GM12874 (cell line): ENCODE data around the gene MPRIP.

Source experiments
- TF ChIP-seq, protein P1 (sequence below): IDR thresholded peaks from 2 replicates; pipeline ENCODE4 v1.5.1; 2011; ENCODE audit warnings: low read depth, mild to moderate bottlenecking, control low read depth, low read length, moderate library complexity; ENCODE audit not compliant: insufficient read depth

Gene MPRIP

GRCh38 chr17:17122781-17123483, 80.7 kb downstream of the MPRIP start:
- TF ChIP-seq, protein P1, sequence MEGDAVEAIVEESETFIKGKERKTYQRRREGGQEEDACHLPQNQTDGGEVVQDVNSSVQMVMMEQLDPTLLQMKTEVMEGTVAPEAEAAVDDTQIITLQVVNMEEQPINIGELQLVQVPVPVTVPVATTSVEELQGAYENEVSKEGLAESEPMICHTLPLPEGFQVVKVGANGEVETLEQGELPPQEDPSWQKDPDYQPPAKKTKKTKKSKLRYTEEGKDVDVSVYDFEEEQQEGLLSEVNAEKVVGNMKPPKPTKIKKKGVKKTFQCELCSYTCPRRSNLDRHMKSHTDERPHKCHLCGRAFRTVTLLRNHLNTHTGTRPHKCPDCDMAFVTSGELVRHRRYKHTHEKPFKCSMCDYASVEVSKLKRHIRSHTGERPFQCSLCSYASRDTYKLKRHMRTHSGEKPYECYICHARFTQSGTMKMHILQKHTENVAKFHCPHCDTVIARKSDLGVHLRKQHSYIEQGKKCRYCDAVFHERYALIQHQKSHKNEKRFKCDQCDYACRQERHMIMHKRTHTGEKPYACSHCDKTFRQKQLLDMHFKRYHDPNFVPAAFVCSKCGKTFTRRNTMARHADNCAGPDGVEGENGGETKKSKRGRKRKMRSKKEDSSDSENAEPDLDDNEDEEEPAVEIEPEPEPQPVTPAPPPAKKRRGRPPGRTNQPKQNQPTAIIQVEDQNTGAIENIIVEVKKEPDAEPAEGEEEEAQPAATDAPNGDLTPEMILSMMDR, result no peak

GRCh38 chr17:17124341-17124740, 82.1 kb downstream of the MPRIP start:
- TF ChIP-seq, protein P1, result no peak

GRCh38 chr17:17125136-17126084, 83.2 kb downstream of the MPRIP start:
- TF ChIP-seq, protein P1, result no peak

GRCh38 chr17:17126131-17127110, 84.2 kb downstream of the MPRIP start:
- TF ChIP-seq, protein P1, result no peak

GRCh38 chr17:17127156-17127555, 84.9 kb downstream of the MPRIP start:
- TF ChIP-seq, protein P1, result no peak

- TF ChIP-seq, protein P1, result no peak
These were observed 85.6 kb downstream of the MPRIP start for GRCh38 chr17:17127730-17128291.
